Trophoblast cell (in vitro differentiated cells and primary cell): ENCODE results near the gene ZNF107.
"Not testable (repeated sequence)": the region's sequence is repeated elsewhere in the genome, so short reads cannot be mapped to it uniquely, and the experiment has no call there.

Experiments
- DNase-seq, 2 donors: peaks; one replicate each; pipeline ENCODE4 v3.0.0-alpha.2; 2016
- H2AFZ ChIP-seq: 2 replicates; pipeline ENCODE4 v1.6.1; 2013; ENCODE audit warnings: low read length, moderate library complexity, mild to moderate bottlenecking; ENCODE audit not compliant: insufficient read depth, poor library complexity
- H2AK5ac ChIP-seq: 2 replicates; pipeline ENCODE4 v1.6.1; 2013; ENCODE audit warnings: mild to moderate bottlenecking, low read length
- H2BK120ac ChIP-seq: 2 replicates; pipeline ENCODE4 v1.6.1; 2013; ENCODE audit warnings: low read length, mild to moderate bottlenecking, moderate library complexity; ENCODE audit not compliant: insufficient read depth, poor library complexity
- H2BK12ac ChIP-seq: 2 replicates; pipeline ENCODE4 v1.6.1; 2013; ENCODE audit warnings: mild to moderate bottlenecking, low read length, moderate library complexity
- H2BK5ac ChIP-seq: 2 replicates; pipeline ENCODE4 v1.6.1; 2013; ENCODE audit warnings: low read length, low read depth, moderate library complexity, mild to moderate bottlenecking; ENCODE audit not compliant: poor library complexity
- H3K14ac ChIP-seq: 2 replicates; pipeline ENCODE4 v1.6.1; 2013; ENCODE audit warnings: mild to moderate bottlenecking, low read length
- H3K18ac ChIP-seq: 2 replicates; pipeline ENCODE4 v1.6.1; 2013; ENCODE audit warnings: mild to moderate bottlenecking, low read length
- H3K23ac ChIP-seq: 2 replicates; pipeline ENCODE4 v1.6.1; 2013; ENCODE audit warnings: low read length
- H3K27ac ChIP-seq: 2 replicates; pipeline ENCODE4 v1.5.1; 2013; ENCODE audit warnings: low read depth, mild to moderate bottlenecking, inconsistent platforms, low read length, moderate library complexity
- H3K27me3 ChIP-seq: 2 replicates; pipeline ENCODE4 v1.6.1; 2013; ENCODE audit warnings: inconsistent platforms, mild to moderate bottlenecking, low read length, moderate library complexity; ENCODE audit not compliant: insufficient read depth
- H3K36me3 ChIP-seq, 2 experiments: 1 replicate in 1 of 2; 2 replicates in 1 of 2; pipeline ENCODE4 v1.6.1; 2013; ENCODE audit warnings: low read length in 2 of 2, mild to moderate bottlenecking in 2 of 2, moderate library complexity in 1 of 2; ENCODE audit not compliant: insufficient read depth in 2 of 2, control insufficient read depth in 1 of 2
- H3K4ac ChIP-seq: 2 replicates; pipeline ENCODE4 v1.6.1; 2013; ENCODE audit warnings: low read depth, mild to moderate bottlenecking, low read length, moderate library complexity
- H3K4me1 ChIP-seq, 2 experiments: 1 replicate in 1 of 2; 2 replicates in 1 of 2; pipeline ENCODE4 v1.6.1; 2013; ENCODE audit warnings: low read length in 2 of 2, mild to moderate bottlenecking in 2 of 2, moderate library complexity in 1 of 2; ENCODE audit not compliant: insufficient read depth in 2 of 2, control insufficient read depth in 1 of 2
- H3K4me2 ChIP-seq: 2 replicates; pipeline ENCODE4 v1.6.1; 2013; ENCODE audit warnings: inconsistent platforms, mild to moderate bottlenecking, low read length, moderate library complexity
- H3K4me3 ChIP-seq: 2 replicates; pipeline ENCODE4 v1.5.1; 2013; ENCODE audit warnings: mild to moderate bottlenecking, low read depth, low read length, inconsistent platforms
- H3K79me1 ChIP-seq: one replicate; pipeline ENCODE4 v1.6.1; 2013; ENCODE audit warnings: low read length
- H3K79me2 ChIP-seq: 2 replicates; pipeline ENCODE4 v1.6.1; 2013; ENCODE audit warnings: low read length, mild to moderate bottlenecking; ENCODE audit not compliant: control insufficient read depth, insufficient read depth, poor library complexity
- H3K9ac ChIP-seq: 2 replicates; pipeline ENCODE4 v1.6.1; 2013; ENCODE audit warnings: mild to moderate bottlenecking, low read length
- H3K9me3 ChIP-seq: 2 replicates; pipeline ENCODE4 v1.6.1; 2013; ENCODE audit warnings: low read depth, mild to moderate bottlenecking, control low read depth, inconsistent platforms, low read length; ENCODE audit not compliant: insufficient read depth
- H4K12ac ChIP-seq: 2 replicates; pipeline ENCODE4 v1.6.1; 2013; ENCODE audit warnings: low read depth, mild to moderate bottlenecking, low read length, moderate library complexity
- H4K8ac ChIP-seq: 2 replicates; pipeline ENCODE4 v1.6.1; 2013; ENCODE audit warnings: low read depth, mild to moderate bottlenecking, low read length, moderate library complexity
- H4K91ac ChIP-seq: one replicate; pipeline ENCODE4 v1.6.1; 2013; ENCODE audit warnings: low read depth, mild to moderate bottlenecking, low read length, moderate library complexity
- WGBS: extraction: QIAGEN DNeasy Blood & Tissue Kit; methylation state at CpG from one replicate; pipeline ENCODE4 v1.1.7; 2013; ENCODE audit warnings: missing lambda C conversion rate; ENCODE audit not compliant: insufficient read length, insufficient coverage; ENCODE audit errors: extremely low coverage; 5-methylcytosine and 5-hydroxymethylcytosine counted together

The ZNF107 gene

GRCh38 chr7:64738953-64739352 is 73.0 kb downstream of the ZNF107 start:
- not testable (repeated sequence) for H3K9me3 ChIP-seq, H3K79me2 ChIP-seq, H3K4me3 ChIP-seq, H4K91ac ChIP-seq, H3K79me1 ChIP-seq, H4K12ac ChIP-seq, H2BK120ac ChIP-seq, H3K4ac ChIP-seq, H3K27me3 ChIP-seq, H3K27ac ChIP-seq, H2AK5ac ChIP-seq, H2BK5ac ChIP-seq, H4K8ac ChIP-seq, H2AFZ ChIP-seq, H3K23ac ChIP-seq, H3K4me1 ChIP-seq, H3K18ac ChIP-seq, H2BK12ac ChIP-seq, DNase-seq, H3K14ac ChIP-seq, H3K36me3 ChIP-seq, H3K9ac ChIP-seq, H3K4me2 ChIP-seq
- WGBS: no CpG with 5 or more reads among the region's 29 CpGs

- no peak overlapping the region for H3K4me2 ChIP-seq
- H3K79me2 ChIP-seq: no peaks in the 10 kb centered on the region
- H2AFZ ChIP-seq: no peak overlapping the region
- H3K4me3 ChIP-seq: no peak overlapping the region
- no peak overlapping the region for H3K23ac ChIP-seq
- no peak overlapping the region for H3K27ac ChIP-seq
- H3K27me3 ChIP-seq: no peaks in the 10 kb centered on the region
- H4K91ac ChIP-seq: no peak overlapping the region
- no peak overlapping the region for H3K18ac ChIP-seq
- DNase-seq: no peak
- H2AK5ac ChIP-seq: no peak overlapping the region
- H2BK12ac ChIP-seq: no peak overlapping the region
- no peak overlapping the region for H3K14ac ChIP-seq
- no peaks in the 10 kb centered on the region for H3K79me1 ChIP-seq
- peak overlapping the region; percentile 74 for H3K9ac ChIP-seq
- H2BK5ac ChIP-seq: no peak overlapping the region
- H3K4ac ChIP-seq: no peak overlapping the region
- no peak overlapping the region for H4K12ac ChIP-seq
- peaks cover 2% of the 10 kb centered on the region for H3K9me3 ChIP-seq
- no peaks in the 10 kb centered on the region for H3K4me1 ChIP-seq
- H3K36me3 ChIP-seq: no peaks in the 10 kb centered on the region
- no peak overlapping the region for H2BK120ac ChIP-seq
- H4K8ac ChIP-seq: no peak overlapping the region
- no CpG with 5 or more reads among the region's 4 CpGs for WGBS
Observed at GRCh38 chr7:64744680-64745079, 78.7 kb downstream of the ZNF107 start.

- DNase-seq: no peak
- no peak overlapping the region for H3K27ac ChIP-seq
- peaks cover 4% of the 10 kb centered on the region for H3K9me3 ChIP-seq
Observed at GRCh38 chr7:64747802-64748201, 81.9 kb downstream of the ZNF107 start.

GRCh38 chr7:64753032-64753431 is 87.1 kb downstream of the ZNF107 start:
- no peak overlapping the region for H4K8ac ChIP-seq
- no peak for DNase-seq
- H2AK5ac ChIP-seq: no peak overlapping the region
- no peak overlapping the region for H2AFZ ChIP-seq
- H2BK5ac ChIP-seq: no peak overlapping the region
- H3K4me1 ChIP-seq: no peaks in the 10 kb centered on the region
- no peaks in the 10 kb centered on the region for H3K79me2 ChIP-seq
- no peaks in the 10 kb centered on the region for H3K27me3 ChIP-seq
- no peak overlapping the region for H3K14ac ChIP-seq
- H3K9ac ChIP-seq: no peak overlapping the region
- no peak overlapping the region for H4K12ac ChIP-seq
- H3K9me3 ChIP-seq: peaks cover 10% of the 10 kb centered on the region
- WGBS: no CpG with 5 or more reads among the region's 2 CpGs
- no peak overlapping the region for H3K18ac ChIP-seq
- H4K91ac ChIP-seq: no peak overlapping the region
- no peak overlapping the region for H3K4me2 ChIP-seq
- no peak overlapping the region for H3K23ac ChIP-seq
- H2BK12ac ChIP-seq: no peak overlapping the region
- H3K4me3 ChIP-seq: no peak overlapping the region
- no peak overlapping the region for H3K4ac ChIP-seq
- H2BK120ac ChIP-seq: no peak overlapping the region
- H3K36me3 ChIP-seq: no peaks in the 10 kb centered on the region
- no peak overlapping the region for H3K27ac ChIP-seq
- H3K79me1 ChIP-seq: no peaks in the 10 kb centered on the region

More at GRCh38 chr7:64747802-64748201, 81.9 kb downstream of the ZNF107 start:
- Histone ChIP-seq H3K79me1 (no peaks in the 10 kb centered on the region), H3K36me3 (no peaks in the 10 kb centered on the region), H3K4me3 (no peak overlapping the region), H3K4me1 (no peaks in the 10 kb centered on the region), H3K18ac (no peak overlapping the region), H3K4ac (no peak overlapping the region), H2BK5ac (no peak overlapping the region), H2AFZ (no peak overlapping the region), H2BK12ac (no peak overlapping the region), H3K4me2 (no peak overlapping the region), H4K12ac (no peak overlapping the region), H3K9ac (no peak overlapping the region), H2AK5ac (no peak overlapping the region), H4K8ac (no peak overlapping the region), H2BK120ac (no peak overlapping the region), H3K14ac (no peak overlapping the region), H3K27me3 (no peaks in the 10 kb centered on the region), H3K79me2 (no peaks in the 10 kb centered on the region), H3K23ac (no peak overlapping the region), H4K91ac (no peak overlapping the region)
